Uterus (tissue), 2 donors: ENCODE results near the gene INPP5F.

ENCODE experiments used
- POLR2A ChIP-seq, 2 donors: fragments of 450-650 bp; IDR thresholded peaks; one replicate each; pipeline ENCODE4 v1.6.1; 2016; ENCODE audit warnings: antibody characterized with exemption in 2 of 2, mild to moderate bottlenecking in 1 of 2, moderate library complexity in 1 of 2
- TF ChIP-seq, protein P1 (sequence below), 4 experiments: fragments of 200-600 bp in 2 of 4; fragments of 450-650 bp in 2 of 4; sonication (generic) in 2 of 4; IDR thresholded peaks; one replicate each; pipeline ENCODE4 v1.5.1; 2016 to 2019; ENCODE audit warnings: antibody characterized with exemption in 4 of 4, mild to moderate bottlenecking in 2 of 4, moderate library complexity in 1 of 4

DNA sequence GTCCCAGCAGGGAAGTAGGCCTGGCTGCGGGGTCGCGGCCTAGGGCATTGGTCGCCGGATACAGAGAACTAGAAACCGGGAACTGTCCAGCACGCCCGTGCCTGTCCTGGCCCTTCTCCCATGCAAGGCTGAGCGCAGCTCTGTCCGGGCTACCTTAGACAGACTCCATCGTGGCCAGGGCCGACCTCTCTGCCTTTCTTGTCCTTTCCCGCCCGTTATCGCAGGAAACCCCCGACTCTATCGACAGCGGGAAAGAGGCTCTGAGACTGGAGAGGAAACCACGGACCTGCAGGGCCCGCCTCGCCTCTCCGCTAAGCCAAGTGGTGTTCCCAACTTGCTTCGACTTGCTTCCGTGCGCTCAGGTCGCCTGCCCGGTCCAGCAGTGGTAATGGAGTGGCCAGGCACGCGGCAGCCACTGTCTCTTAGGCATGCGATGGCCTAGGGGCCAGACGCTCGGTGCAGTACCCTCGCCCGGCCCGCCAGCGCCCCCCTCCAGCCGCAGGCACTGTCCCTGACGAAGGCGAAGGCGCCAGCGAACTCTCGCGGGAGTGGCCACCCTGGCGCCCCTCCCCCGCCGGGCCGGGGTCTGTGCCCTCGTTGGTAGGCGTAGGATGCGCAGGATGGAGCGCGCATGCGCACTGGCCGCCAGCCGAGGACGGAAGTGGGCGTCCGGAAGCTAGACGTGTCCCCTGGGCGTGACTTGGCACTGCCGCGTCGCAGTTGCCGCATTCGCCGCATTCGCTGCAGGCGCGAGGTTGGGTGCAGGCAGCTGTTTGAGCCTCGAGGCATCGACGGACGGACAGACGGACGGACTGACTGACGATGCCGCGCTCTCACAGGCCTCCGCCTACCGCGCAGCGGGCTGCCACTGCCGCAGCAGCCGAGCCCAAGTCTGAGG is 92.4 kb downstream of the INPP5F start:
- TF ChIP-seq, protein P1, sequence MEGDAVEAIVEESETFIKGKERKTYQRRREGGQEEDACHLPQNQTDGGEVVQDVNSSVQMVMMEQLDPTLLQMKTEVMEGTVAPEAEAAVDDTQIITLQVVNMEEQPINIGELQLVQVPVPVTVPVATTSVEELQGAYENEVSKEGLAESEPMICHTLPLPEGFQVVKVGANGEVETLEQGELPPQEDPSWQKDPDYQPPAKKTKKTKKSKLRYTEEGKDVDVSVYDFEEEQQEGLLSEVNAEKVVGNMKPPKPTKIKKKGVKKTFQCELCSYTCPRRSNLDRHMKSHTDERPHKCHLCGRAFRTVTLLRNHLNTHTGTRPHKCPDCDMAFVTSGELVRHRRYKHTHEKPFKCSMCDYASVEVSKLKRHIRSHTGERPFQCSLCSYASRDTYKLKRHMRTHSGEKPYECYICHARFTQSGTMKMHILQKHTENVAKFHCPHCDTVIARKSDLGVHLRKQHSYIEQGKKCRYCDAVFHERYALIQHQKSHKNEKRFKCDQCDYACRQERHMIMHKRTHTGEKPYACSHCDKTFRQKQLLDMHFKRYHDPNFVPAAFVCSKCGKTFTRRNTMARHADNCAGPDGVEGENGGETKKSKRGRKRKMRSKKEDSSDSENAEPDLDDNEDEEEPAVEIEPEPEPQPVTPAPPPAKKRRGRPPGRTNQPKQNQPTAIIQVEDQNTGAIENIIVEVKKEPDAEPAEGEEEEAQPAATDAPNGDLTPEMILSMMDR (IDR thresholded peaks at IDR 0.05), result peak in 1 of 4 experiments; percentile 25
- peak in 1 of 2 donors; percentile 36 for TF ChIP-seq POLR2A (IDR thresholded peaks at IDR 0.05)
